T-helper 1 cell treated with Interleukin-12 subunit alpha and Interleukin-12 subunit beta and Interleukin-4 antibody, amounts not matched to agents 30 ng/mL and 1 ng/mL, for 36 hours (primary cell): ENCODE results near the gene C2CD4B. TPM values are rescaled to one million over a fixed set of nuclear protein-coding genes. Genes with fewer than 3 reads are reported as not detected.

ENCODE experiments used
- intact Hi-C: fragments of 100-400 bp; cut with micrococcal nuclease; formaldehyde crosslinking; loops from one replicate; pipeline ENCODE4 v1.15.1; 2024
- total RNA-seq: library from RNA; stranded (reverse); gene quantifications from 2 replicates; pipeline ENCODE4 v1.2.3, GENCODE V29; 2022

The C2CD4B gene
- total RNA-seq, 1 donor from 2014 or later: 0.17 TPM

GRCh38 chr15:62119874-62120273 lies 45.2 kb downstream of the C2CD4B start:
- intact Hi-C loops: loop anchor here (10.0 kb wide), 1 partner anchor 135 kb away; no protein-coding TSS in a partner anchor

- intact Hi-C loops: no loop called here
Measured at GRCh38 chr15:62119227-62119864, 45.7 kb downstream of the C2CD4B start.

GRCh38 chr15:62118520-62119226 lies 46.4 kb downstream of the C2CD4B start:
- intact Hi-C loops: no loop called here

GRCh38 chr15:62115847-62116246 lies 49.2 kb downstream of the C2CD4B start:
- intact Hi-C loops: no loop called here

Other genes starting within 250 kb of the C2CD4B start
- gene VPS13C, start 104.8 kb downstream of the C2CD4B start, total RNA-seq: 94.1 and 100 TPM in 2 replicates
- not detected in 2 replicates for gene C2CD4A, start 98.3 kb downstream of the C2CD4B start, total RNA-seq
- 0.27 and 0.29 TPM in 2 replicates for gene TLN2, start 225.3 kb upstream of the C2CD4B start, total RNA-seq